Measurements from ENCODE around the gene TFDP2.
A peak's percentile ranks its signal among the peaks of the same experiment; 100 is the strongest.

Gene TFDP2

DNA sequence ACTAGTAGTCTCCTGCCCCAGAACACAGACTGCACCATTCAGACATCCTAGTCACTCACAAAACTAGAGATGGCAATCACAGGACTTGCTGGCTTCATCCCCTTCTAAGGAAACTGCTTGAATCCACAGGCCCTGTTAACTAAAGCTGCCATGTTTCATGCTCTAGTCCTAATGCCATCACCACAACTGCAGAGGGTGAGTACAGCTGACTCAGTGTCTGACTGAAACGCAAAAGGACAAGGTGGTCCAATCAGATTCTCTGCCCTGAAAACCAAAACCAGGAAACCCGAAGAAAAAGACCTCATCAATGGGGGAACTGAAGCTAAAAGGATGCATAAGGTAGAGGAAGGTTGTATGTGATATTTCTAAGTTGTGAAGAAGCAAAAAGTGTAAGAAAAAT is 25.2 kb upstream of the TFDP2 start:
- Histone ChIP-seq H4K12ac (ENCODE audit: low read depth, low read length) (no peak overlapping the region), H3K9me3 (ENCODE audit: insufficient read depth, low read depth, low read length) (no peaks in the 10 kb centered on the region), H3K18ac (ENCODE audit: low read length) (no peak overlapping the region), H2AFZ (ENCODE audit: insufficient read depth, low read length, poor library complexity) (no peak overlapping the region), H3K36me3 (ENCODE audit: control insufficient read depth in 1 of 2, insufficient read depth in 2 of 2, low read length in 2 of 2) (peaks cover 5 to 6% of the 10 kb centered on the region in 2 experiments), H3K9ac (ENCODE audit: low read length) (no peak overlapping the region), H3K4me1 (ENCODE audit: control insufficient read depth in 1 of 2, insufficient read depth in 2 of 2, low read length in 2 of 2) (no peaks in the 10 kb centered on the region), H3K4ac (ENCODE audit: low read depth, low read length) (no peak overlapping the region), H2BK12ac (ENCODE audit: low read length) (no peak overlapping the region), H3K4me3 (ENCODE audit: low read depth, low read length) (no peak overlapping the region), H3K79me1 (ENCODE audit: low read length) (no peaks in the 10 kb centered on the region), H3K27me3 (ENCODE audit: insufficient read depth, low read length) (no peaks in the 10 kb centered on the region), H3K14ac (ENCODE audit: low read length) (no peak overlapping the region), H2AK5ac (ENCODE audit: low read length) (no peak overlapping the region), H3K27ac (ENCODE audit: low read depth, low read length) (no peak overlapping the region), H4K8ac (ENCODE audit: low read depth, low read length) (no peak overlapping the region), H4K91ac (ENCODE audit: low read depth, low read length) (no peak overlapping the region), H3K23ac (ENCODE audit: low read length) (no peak overlapping the region), H2BK5ac (ENCODE audit: low read depth, low read length, poor library complexity) (no peak overlapping the region), H3K4me2 (ENCODE audit: low read length) (no peak overlapping the region), H2BK120ac (ENCODE audit: insufficient read depth, low read length, poor library complexity) (no peak overlapping the region), H3K79me2 (ENCODE audit: control insufficient read depth, insufficient read depth, low read length, poor library complexity) (no peaks in the 10 kb centered on the region)
- no peak for DNase-seq
- WGBS (ENCODE audit: extremely low coverage, insufficient coverage, insufficient read length) = no CpG with 5 or more reads among the region's 2 CpGs

DNA sequence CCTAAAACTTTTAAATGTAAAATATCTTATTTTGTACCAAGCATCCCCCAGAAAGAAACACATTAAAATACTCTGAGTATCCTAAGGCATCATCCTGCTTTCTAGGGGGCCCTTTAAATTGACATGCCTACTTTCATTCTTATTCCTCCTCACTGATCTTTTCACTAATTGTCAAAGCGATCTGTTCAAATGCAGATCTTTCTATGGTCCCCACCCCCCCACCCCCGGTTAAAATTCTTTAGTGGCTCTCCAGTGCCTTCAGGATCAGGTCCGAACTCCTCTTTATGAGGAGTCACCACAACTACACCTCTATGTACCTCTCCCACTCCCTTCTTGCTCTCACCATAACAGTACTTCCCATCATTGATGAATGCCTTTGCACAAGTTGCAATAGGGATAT is 19.2 kb upstream of the TFDP2 start:
- Histone ChIP-seq H3K14ac (ENCODE audit: low read length) (no peak overlapping the region), H3K23ac (ENCODE audit: low read length) (no peak overlapping the region), H3K4me3 (ENCODE audit: low read depth, low read length) (no peak overlapping the region), H3K79me1 (ENCODE audit: low read length) (no peaks in the 10 kb centered on the region), H2BK120ac (ENCODE audit: insufficient read depth, low read length, poor library complexity) (no peak overlapping the region), H3K4me2 (ENCODE audit: low read length) (no peak overlapping the region), H3K79me2 (ENCODE audit: control insufficient read depth, insufficient read depth, low read length, poor library complexity) (no peaks in the 10 kb centered on the region), H3K18ac (ENCODE audit: low read length) (no peak overlapping the region), H3K4ac (ENCODE audit: low read depth, low read length) (no peak overlapping the region), H4K91ac (ENCODE audit: low read depth, low read length) (no peak overlapping the region), H2AK5ac (ENCODE audit: low read length) (no peak overlapping the region), H2AFZ (ENCODE audit: insufficient read depth, low read length, poor library complexity) (no peak overlapping the region), H4K12ac (ENCODE audit: low read depth, low read length) (no peak overlapping the region), H3K27me3 (ENCODE audit: insufficient read depth, low read length) (no peaks in the 10 kb centered on the region), H2BK12ac (ENCODE audit: low read length) (no peak overlapping the region), H3K9me3 (ENCODE audit: insufficient read depth, low read depth, low read length) (no peaks in the 10 kb centered on the region), H3K4me1 (ENCODE audit: control insufficient read depth in 1 of 2, insufficient read depth in 2 of 2, low read length in 2 of 2) (no peaks in the 10 kb centered on the region), H3K27ac (ENCODE audit: low read depth, low read length) (no peak overlapping the region), H4K8ac (ENCODE audit: low read depth, low read length) (no peak overlapping the region), H3K9ac (ENCODE audit: low read length) (no peak overlapping the region), H3K36me3 (ENCODE audit: control insufficient read depth in 1 of 2, insufficient read depth in 2 of 2, low read length in 2 of 2) (peaks cover 5 to 6% of the 10 kb centered on the region in 2 experiments), H2BK5ac (ENCODE audit: low read depth, low read length, poor library complexity) (no peak overlapping the region)
- no CpG with 5 or more reads among the region's 3 CpGs for WGBS (ENCODE audit: extremely low coverage, insufficient coverage, insufficient read length)
- no peak for DNase-seq

DNA sequence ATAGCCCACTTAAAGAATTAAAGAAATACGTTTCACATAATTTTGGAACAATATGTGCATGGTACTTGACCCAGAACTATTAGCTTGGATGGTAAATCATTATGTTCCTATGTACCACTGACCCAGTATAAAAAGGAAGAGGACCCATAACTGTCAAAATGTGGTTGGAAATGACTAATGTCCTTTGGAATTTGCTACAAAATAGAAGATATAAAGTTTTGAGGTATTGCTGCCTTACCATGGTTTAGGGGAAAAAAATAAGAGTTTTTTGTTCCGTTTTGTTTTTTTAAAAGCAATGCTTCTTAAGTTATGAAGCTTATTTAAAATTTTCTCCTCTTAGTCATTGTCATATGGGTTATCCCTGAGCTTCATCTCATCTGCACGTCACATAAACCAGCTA is 15.8 kb upstream of the TFDP2 start:
- no peak overlapping the region for H3K4ac ChIP-seq (ENCODE audit: low read depth, low read length)
- WGBS (ENCODE audit: extremely low coverage, insufficient coverage, insufficient read length) = no CpG with 5 or more reads among the region's 3 CpGs
- no peaks in the 10 kb centered on the region for H3K27me3 ChIP-seq (ENCODE audit: insufficient read depth, low read length)
- H3K9me3 ChIP-seq (ENCODE audit: insufficient read depth, low read depth, low read length) = no peaks in the 10 kb centered on the region
- no peaks in the 10 kb centered on the region for H3K79me1 ChIP-seq (ENCODE audit: low read length)
- H3K4me3 ChIP-seq (ENCODE audit: low read depth, low read length) = no peak overlapping the region
- no peak overlapping the region for H3K9ac ChIP-seq (ENCODE audit: low read length)
- H3K4me2 ChIP-seq (ENCODE audit: low read length) = no peak overlapping the region
- no peak overlapping the region for H2AFZ ChIP-seq (ENCODE audit: insufficient read depth, low read length, poor library complexity)
- H3K23ac ChIP-seq (ENCODE audit: low read length) = no peak overlapping the region
- peaks cover 1 to 6% of the 10 kb centered on the region in 2 experiments for H3K36me3 ChIP-seq (ENCODE audit: control insufficient read depth in 1 of 2, insufficient read depth in 2 of 2, low read length in 2 of 2)
- H2BK120ac ChIP-seq (ENCODE audit: insufficient read depth, low read length, poor library complexity) = no peak overlapping the region
- DNase-seq = no peak
- H4K91ac ChIP-seq (ENCODE audit: low read depth, low read length) = no peak overlapping the region
- no peak overlapping the region for H2AK5ac ChIP-seq (ENCODE audit: low read length)
- no peaks in the 10 kb centered on the region for H3K79me2 ChIP-seq (ENCODE audit: control insufficient read depth, insufficient read depth, low read length, poor library complexity)
- no peak overlapping the region for H3K27ac ChIP-seq (ENCODE audit: low read depth, low read length)
- no peak overlapping the region for H3K18ac ChIP-seq (ENCODE audit: low read length)
- H4K8ac ChIP-seq (ENCODE audit: low read depth, low read length) = no peak overlapping the region
- H2BK12ac ChIP-seq (ENCODE audit: low read length) = no peak overlapping the region
- H3K4me1 ChIP-seq (ENCODE audit: control insufficient read depth in 1 of 2, insufficient read depth in 2 of 2, low read length in 2 of 2) = no peaks in the 10 kb centered on the region
- no peak overlapping the region for H2BK5ac ChIP-seq (ENCODE audit: low read depth, low read length, poor library complexity)
- H4K12ac ChIP-seq (ENCODE audit: low read depth, low read length) = no peak overlapping the region
- no peak overlapping the region for H3K14ac ChIP-seq (ENCODE audit: low read length)

DNA sequence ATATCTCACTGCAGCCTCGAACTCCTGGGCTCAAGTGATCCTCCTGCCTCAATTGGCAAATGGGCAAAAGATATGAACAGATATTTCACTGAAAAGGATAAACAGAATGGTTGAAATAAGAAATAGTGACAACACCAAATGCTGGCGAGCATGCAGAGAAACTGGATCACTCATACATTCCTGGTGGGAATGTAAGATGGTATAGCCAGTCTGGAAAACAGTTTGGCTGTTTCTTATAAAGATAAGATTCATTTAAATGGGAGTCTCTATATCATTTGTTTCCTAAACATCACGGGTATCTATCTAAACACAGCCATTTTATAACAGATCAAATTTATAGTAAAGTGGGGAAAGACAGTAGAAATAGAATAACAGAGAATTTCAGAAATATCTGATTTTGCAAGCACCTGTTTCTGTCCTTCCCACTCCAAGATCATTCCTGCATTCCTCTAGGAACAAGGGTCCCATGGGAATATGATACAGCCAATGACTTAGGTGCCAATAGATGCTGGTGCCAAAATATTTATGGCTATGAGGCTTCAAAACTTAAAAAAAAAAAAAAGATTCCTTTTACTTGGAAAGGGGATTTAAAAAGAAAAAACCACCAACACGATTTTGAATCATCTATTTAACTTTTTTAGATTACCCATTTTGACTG is 9.9 kb upstream of the TFDP2 start:
- no peak overlapping the region for H3K23ac ChIP-seq (ENCODE audit: low read length)
- no peak overlapping the region for H3K4ac ChIP-seq (ENCODE audit: low read depth, low read length)
- H4K91ac ChIP-seq (ENCODE audit: low read depth, low read length) = no peak overlapping the region
- H3K14ac ChIP-seq (ENCODE audit: low read length) = no peak overlapping the region
- no peak overlapping the region for H2AFZ ChIP-seq (ENCODE audit: insufficient read depth, low read length, poor library complexity)
- no peak overlapping the region for H3K27ac ChIP-seq (ENCODE audit: low read depth, low read length)
- no peak overlapping the region for H4K12ac ChIP-seq (ENCODE audit: low read depth, low read length)
- H3K9ac ChIP-seq (ENCODE audit: low read length) = no peak overlapping the region
- H2BK12ac ChIP-seq (ENCODE audit: low read length) = no peak overlapping the region
- H2AK5ac ChIP-seq (ENCODE audit: low read length) = no peak overlapping the region
- no CpG with 5 or more reads among the region's 4 CpGs for WGBS (ENCODE audit: extremely low coverage, insufficient coverage, insufficient read length)
- H3K4me3 ChIP-seq (ENCODE audit: low read depth, low read length) = no peak overlapping the region
- no peaks in the 10 kb centered on the region for H3K79me2 ChIP-seq (ENCODE audit: control insufficient read depth, insufficient read depth, low read length, poor library complexity)
- no peaks in the 10 kb centered on the region for H3K79me1 ChIP-seq (ENCODE audit: low read length)
- no peak overlapping the region for H2BK5ac ChIP-seq (ENCODE audit: low read depth, low read length, poor library complexity)
- no peak overlapping the region for H4K8ac ChIP-seq (ENCODE audit: low read depth, low read length)
- H2BK120ac ChIP-seq (ENCODE audit: insufficient read depth, low read length, poor library complexity) = no peak overlapping the region
- H3K36me3 ChIP-seq (ENCODE audit: control insufficient read depth in 1 of 2, insufficient read depth in 2 of 2, low read length in 2 of 2) = no peaks in the 10 kb centered on the region
- no peaks in the 10 kb centered on the region for H3K4me1 ChIP-seq (ENCODE audit: control insufficient read depth in 1 of 2, insufficient read depth in 2 of 2, low read length in 2 of 2)
- no peaks in the 10 kb centered on the region for H3K9me3 ChIP-seq (ENCODE audit: insufficient read depth, low read depth, low read length)
- H3K27me3 ChIP-seq (ENCODE audit: insufficient read depth, low read length) = no peaks in the 10 kb centered on the region
- no peak overlapping the region for H3K4me2 ChIP-seq (ENCODE audit: low read length)
- peak in 1 of 2 donors; percentile 13 for DNase-seq
- no peak overlapping the region for H3K18ac ChIP-seq (ENCODE audit: low read length)
